Activated CD4-positive, alpha-beta T cell treated with anti-CD3 and anti-CD28 coated beads for 36 hours (primary cell): Measurements from ENCODE around the gene TPK1. TPM values are rescaled to one million over a fixed set of nuclear protein-coding genes. Genes with fewer than 3 reads are reported as not detected.

ENCODE experiments used
- ATAC-seq: fragments of 200-7000 bp; cut with Tn5 transposase; one replicate; pipeline ENCODE4 v1.10.0; 2021; ENCODE audit warnings: mild to moderate bottlenecking, moderate library complexity
- CTCF ChIA-PET: fragments of 350-600 bp; sonication (Branson Sonifier 250); formaldehyde crosslinking; loops from one replicate; lab custom pipeline; 2021; ENCODE audit warnings: antibody characterized with exemption; lab: Charles Lee
- POLR2A ChIA-PET: fragments of 350-600 bp; sonication (Branson Sonifier 250); formaldehyde crosslinking; loops from one replicate; lab custom pipeline; 2021; ENCODE audit warnings: antibody characterized with exemption, inconsistent platforms; lab: Charles Lee
- DNase-seq: peaks from one replicate; pipeline ENCODE4 v3.0.0-alpha.2; 2020
- H3K27ac Mint-ChIP-seq: one replicate; pipeline ENCODE4 v1.8.0; 2021; ENCODE audit warnings: mixed read lengths
- H3K27me3 Mint-ChIP-seq: one replicate; pipeline ENCODE4 v1.8.0; 2021; ENCODE audit warnings: mixed read lengths
- H3K36me3 Mint-ChIP-seq: one replicate; pipeline ENCODE4 v1.8.0; 2021; ENCODE audit warnings: low read depth, mixed read lengths
- H3K4me1 Mint-ChIP-seq: one replicate; pipeline ENCODE4 v1.8.0; 2021; ENCODE audit warnings: mixed read lengths
- H3K4me3 Mint-ChIP-seq: one replicate; pipeline ENCODE4 v1.8.0; 2021; ENCODE audit warnings: mild to moderate bottlenecking, moderate library complexity, mixed read lengths
- H3K9me3 Mint-ChIP-seq: one replicate; pipeline ENCODE4 v1.8.0; 2021; ENCODE audit warnings: low read depth, mixed read lengths
- intact Hi-C, 2 experiments: fragments of 100-400 bp; cut with DNase I in 1 of 2; cut with micrococcal nuclease in 1 of 2; formaldehyde crosslinking; loops; one replicate each; pipeline versions ENCODE4 v1.14.2 to v1.15.1; 2022 to 2024; cut with DNase I, micrococcal nuclease
- total RNA-seq, 2 experiments: library from RNA; stranded (reverse); gene quantifications; one replicate each; pipeline ENCODE4 v1.2.3, GENCODE V29; 2021

TPK1 gene
- total RNA-seq, 2 experiments from 2014 or later = 16.5 to 16.6 TPM

DNA sequence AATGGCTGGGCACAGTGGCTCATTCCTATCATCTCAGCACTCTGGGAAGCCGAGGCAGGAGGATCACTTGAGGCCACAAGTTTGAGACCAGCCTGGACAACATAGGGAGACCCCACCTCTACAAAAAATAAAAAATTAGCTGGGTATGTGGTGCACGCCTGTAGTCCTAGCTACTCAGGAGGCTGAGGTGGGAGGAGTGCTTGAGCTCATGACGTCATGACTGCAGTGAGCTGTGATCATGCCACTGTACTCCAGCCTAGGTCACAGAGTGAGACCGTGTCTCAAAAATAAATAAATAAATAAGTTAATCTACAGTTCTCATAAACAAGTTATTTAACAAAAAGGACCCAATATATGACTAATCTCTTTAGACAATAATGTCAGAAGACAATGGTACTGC, 76.2 kb downstream of the TPK1 start:
- DNase-seq = no peak
- peaks cover 2% of the 10 kb centered on the region for H3K9me3 Mint-ChIP-seq
- no peaks in the 10 kb centered on the region for H3K27me3 Mint-ChIP-seq
- H3K36me3 Mint-ChIP-seq = peaks cover 39% of the 10 kb centered on the region
- CTCF ChIA-PET = no interaction called here
- H3K4me3 Mint-ChIP-seq = no peak overlapping the region
- no peaks in the 10 kb centered on the region for H3K4me1 Mint-ChIP-seq
- ATAC-seq = no peak
- intact Hi-C loops = no loop called here
- no peak overlapping the region for H3K27ac Mint-ChIP-seq
- POLR2A ChIA-PET = no interaction called here

DNA sequence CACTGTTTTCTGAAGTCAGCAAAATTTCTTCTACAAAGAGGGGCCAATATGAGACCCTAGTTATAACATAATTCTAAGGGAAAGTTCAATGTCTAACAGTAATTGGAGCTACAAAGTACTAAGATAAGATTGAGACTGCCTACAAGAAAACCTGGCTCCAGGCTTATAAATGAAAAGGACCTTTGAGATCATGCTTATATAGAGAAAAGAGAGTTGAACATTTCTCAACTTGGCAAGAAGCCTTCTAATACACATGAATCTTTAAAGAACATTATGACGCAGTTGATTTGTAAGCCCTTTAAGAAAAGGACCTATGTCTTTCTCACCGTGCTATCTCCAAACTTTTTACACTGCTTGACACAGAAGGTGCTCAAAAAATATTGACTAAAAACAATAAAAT, 87.9 kb downstream of the TPK1 start:
- DNase-seq = no peak
- no peak for ATAC-seq
- Mint-ChIP-seq H3K9me3 (peaks cover 7% of the 10 kb centered on the region), H3K27ac (no peak overlapping the region), H3K36me3 (no peaks in the 10 kb centered on the region), H3K4me1 (no peaks in the 10 kb centered on the region), H3K27me3 (no peaks in the 10 kb centered on the region), H3K4me3 (no peak overlapping the region)
- ChIA-PET POLR2A (interaction anchor here (0.7 kb wide), 1 partner anchor 247 kb away, joined by 3 read pairs; no protein-coding TSS in a partner anchor), CTCF (interaction anchor here (1.1 to 2.7 kb wide), 2 partner anchors 9 to 108 kb away, joined by 3 to 10 read pairs; no protein-coding TSS in a partner anchor)
- intact Hi-C loops = no loop called here

DNA sequence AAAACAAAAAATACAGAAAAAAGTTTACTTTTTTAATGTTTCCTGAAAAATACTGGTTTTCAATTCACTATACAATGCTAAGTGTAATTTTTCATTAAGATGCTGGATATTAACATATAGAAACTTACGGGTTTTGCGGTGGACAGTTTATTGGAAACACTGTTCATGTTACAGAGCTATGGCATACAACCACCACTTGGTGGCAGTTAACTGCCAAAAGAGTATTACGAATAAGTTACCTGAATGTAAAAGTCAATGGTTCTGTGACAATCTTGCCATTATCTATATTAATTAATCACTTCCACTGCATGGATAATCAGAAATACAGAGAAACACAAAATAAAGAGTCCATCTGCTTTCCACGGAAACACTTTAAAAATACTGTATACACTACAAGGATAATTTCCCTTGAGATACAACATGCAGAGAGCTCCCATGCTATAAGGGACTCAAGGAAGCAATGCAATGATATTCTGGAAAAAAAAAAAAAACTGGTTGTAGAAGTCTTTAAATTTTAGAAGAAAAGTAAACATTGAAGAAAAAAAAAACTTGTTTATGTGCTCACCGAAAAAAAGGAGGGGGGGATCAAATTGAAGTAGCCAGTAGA, 97.0 kb downstream of the TPK1 start:
- ATAC-seq = peak; percentile 66
- Mint-ChIP-seq H3K4me1 (no peaks in the 10 kb centered on the region), H3K27me3 (no peaks in the 10 kb centered on the region), H3K4me3 (no peak overlapping the region), H3K9me3 (no peaks in the 10 kb centered on the region), H3K36me3 (no peaks in the 10 kb centered on the region), H3K27ac (no peak overlapping the region)
- intact Hi-C loops = loop anchor here (1.0 to 5.0 kb wide), 2 partner anchors 96 to 98 kb away; partner anchors contain the start of gene TPK1 (in 1 of the 2)
- CTCF ChIA-PET = interaction anchor here (1.0 to 2.1 kb wide), 13 partner anchors 10 to 184 kb away, joined by 3 to 10 read pairs (median 4); no protein-coding TSS in a partner anchor
- POLR2A ChIA-PET = interaction anchor here (0.6 kb wide), 1 partner anchor 97 kb away, joined by 6 read pairs; the partner anchor contains the start of gene TPK1
- DNase-seq = peak; percentile 11

DNA sequence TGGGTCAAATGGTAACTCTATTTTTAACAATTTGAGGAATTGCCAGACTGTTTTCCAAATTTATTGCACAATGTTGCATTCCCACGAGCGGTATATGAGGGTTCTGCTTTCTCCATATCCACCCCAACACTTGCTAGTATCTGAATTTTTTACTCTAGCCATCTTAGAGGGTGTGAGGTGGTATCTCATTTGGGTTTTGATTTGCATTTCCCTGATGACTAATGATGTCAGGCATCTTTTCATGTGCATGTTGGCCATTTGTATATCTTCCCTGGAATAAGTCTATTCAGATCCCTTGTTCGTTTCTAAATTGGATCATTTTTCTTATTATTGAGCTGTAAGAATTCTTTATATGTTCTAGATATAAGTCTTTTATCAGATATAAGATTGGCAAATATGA, 97.7 kb downstream of the TPK1 start:
- Mint-ChIP-seq H3K4me1 (no peaks in the 10 kb centered on the region), H3K9me3 (no peaks in the 10 kb centered on the region), H3K36me3 (no peaks in the 10 kb centered on the region), H3K4me3 (no peak overlapping the region), H3K27ac (no peak overlapping the region), H3K27me3 (no peaks in the 10 kb centered on the region)
- DNase-seq (no peak), ATAC-seq (no peak)
- POLR2A ChIA-PET = interaction anchor here (0.6 kb wide), 1 partner anchor 98 kb away, joined by 6 read pairs; the partner anchor contains the start of gene TPK1
- CTCF ChIA-PET = interaction anchor here (1.0 to 2.0 kb wide), 12 partner anchors 10 to 183 kb away, joined by 3 to 10 read pairs (median 4); no protein-coding TSS in a partner anchor
- intact Hi-C loops = loop anchor here (1.0 to 5.0 kb wide), 2 partner anchors 97 to 99 kb away; partner anchors contain the start of gene TPK1 (in 1 of the 2)

DNA sequence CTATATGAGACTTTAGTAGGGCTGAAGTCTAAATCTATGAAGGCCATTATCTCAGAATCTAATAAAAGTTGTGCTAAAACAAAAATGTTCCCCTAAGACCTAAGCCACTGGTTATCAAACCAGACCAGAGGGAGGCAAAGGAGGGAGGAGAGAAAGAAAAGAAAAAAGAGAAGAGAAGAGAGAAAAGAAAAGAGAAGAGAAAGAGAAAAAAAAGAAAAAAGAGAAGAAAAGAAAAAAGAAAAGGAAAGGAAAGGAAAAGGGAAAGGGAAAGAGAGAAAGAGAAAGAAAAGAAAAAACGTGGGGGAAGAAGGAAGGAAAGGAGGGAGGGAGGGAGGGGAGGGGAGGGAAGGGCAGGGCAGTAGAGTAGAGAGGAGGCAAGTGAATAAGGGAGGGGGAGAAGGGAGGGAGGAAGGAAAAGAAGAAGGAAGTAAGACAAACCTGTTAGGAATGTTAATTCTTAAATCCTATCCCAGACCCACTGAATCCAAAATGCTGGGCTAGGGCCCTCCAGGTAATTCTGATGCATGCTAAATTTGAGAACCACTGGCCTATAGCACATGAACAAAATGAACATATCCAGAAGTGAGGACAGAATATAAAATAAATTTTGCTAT, 98.9 kb downstream of the TPK1 start:
- Mint-ChIP-seq H3K9me3 (no peaks in the 10 kb centered on the region), H3K4me1 (no peaks in the 10 kb centered on the region), H3K4me3 (no peak overlapping the region), H3K27me3 (no peaks in the 10 kb centered on the region), H3K36me3 (peaks cover 2% of the 10 kb centered on the region), H3K27ac (no peak overlapping the region)
- DNase-seq (no peak), ATAC-seq (no peak)
- CTCF ChIA-PET = interaction anchor here (0.6 to 1.2 kb wide), 3 partner anchors 32 to 152 kb away, joined by 3 to 4 read pairs (median 3); no protein-coding TSS in a partner anchor
- POLR2A ChIA-PET = no interaction called here
- intact Hi-C loops = loop anchor here in 1 of 2 experiments (5.0 kb wide), 1 partner anchor 100 kb away; the partner anchor contains the start of gene TPK1

DNA sequence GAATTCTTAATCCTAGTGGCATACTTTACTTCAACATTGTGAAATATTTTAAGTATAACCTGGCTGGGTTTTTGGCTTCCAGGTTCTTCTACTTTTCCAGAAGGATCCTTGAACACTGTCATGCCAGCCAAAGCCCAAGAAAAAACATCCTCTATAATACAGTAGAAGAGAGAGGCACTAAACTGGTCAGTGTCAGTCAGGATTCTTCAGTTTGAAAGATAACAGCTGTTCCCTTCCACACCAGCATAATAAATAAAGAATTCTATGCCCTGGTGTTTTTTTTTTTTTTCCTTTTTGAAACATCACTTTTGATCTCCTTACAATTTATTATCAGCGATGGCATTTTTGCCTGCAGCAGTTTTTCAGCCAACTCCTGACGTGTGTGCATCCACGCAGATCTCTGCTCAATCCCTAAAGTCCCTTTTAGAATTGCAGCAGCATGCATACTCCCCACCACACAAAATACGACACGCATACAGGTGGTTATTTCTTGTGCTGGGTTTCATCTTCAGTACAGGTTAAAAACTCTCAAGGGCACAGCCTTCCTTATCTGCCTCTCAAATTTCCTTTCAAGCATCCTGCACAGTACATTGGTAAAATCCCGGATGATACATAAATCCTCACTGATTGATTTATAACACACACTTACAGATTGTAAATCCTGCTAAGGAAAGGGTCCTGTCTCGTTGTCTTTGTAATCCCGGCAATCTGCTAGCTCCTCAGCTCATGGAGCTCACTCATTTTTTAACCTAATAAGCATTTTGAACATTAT, 100.2 kb downstream of the TPK1 start:
- intact Hi-C loops = loop anchor here in 1 of 2 experiments (5.0 kb wide), 1 partner anchor 102 kb away; the partner anchor contains the start of gene TPK1
- Mint-ChIP-seq H3K27ac (no peak overlapping the region), H3K36me3 (peaks cover 2% of the 10 kb centered on the region), H3K4me3 (no peak overlapping the region), H3K27me3 (no peaks in the 10 kb centered on the region), H3K9me3 (no peaks in the 10 kb centered on the region), H3K4me1 (no peaks in the 10 kb centered on the region)
- ATAC-seq (no peak), DNase-seq (no peak)
- ChIA-PET CTCF (interaction anchor here (1.2 to 1.6 kb wide), 2 partner anchors 49 to 110 kb away, joined by 3 read pairs; no protein-coding TSS in a partner anchor), POLR2A (no interaction called here)

DNA sequence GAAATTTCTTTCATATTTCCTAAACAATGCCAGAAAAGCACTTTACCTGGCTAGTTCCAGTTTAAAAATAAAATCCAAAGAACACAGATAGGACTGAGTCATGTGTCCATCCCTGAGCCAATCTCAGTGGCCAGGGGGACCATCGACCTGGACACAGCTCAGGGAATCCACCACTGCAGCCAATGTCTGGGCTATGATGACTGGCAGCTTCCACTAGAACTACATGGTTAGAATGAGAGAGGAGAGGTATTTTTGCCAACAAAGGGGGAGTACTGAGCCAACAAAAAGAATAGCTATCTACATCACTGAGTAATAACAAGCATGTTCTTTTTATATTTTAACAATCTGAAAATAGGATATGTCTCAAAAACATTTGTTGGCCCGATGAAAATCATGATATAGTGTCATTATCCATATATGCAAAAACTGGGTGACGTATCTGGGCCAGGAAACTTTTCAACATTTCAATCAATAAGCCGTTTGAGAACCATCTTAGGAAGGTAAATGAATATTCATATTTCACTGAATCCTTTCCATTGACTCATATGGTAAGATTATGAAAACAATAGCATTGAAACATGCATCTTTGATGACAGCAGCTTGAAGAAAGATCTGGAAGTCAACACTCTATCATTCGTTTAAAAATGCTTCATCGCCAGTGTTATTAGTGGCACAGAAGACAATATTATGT, 104.0 kb downstream of the TPK1 start:
- CTCF ChIA-PET = interaction anchor here (1.0 kb wide), 1 partner anchor 23 kb away, joined by 4 read pairs; no protein-coding TSS in a partner anchor
- Mint-ChIP-seq H3K27ac (no peak overlapping the region), H3K27me3 (no peaks in the 10 kb centered on the region), H3K4me1 (no peaks in the 10 kb centered on the region), H3K9me3 (no peaks in the 10 kb centered on the region), H3K4me3 (no peak overlapping the region), H3K36me3 (peaks cover 4% of the 10 kb centered on the region)
- intact Hi-C loops = loop anchor here in 1 of 2 experiments (1.0 kb wide), 1 partner anchor 140 kb away; no protein-coding TSS in a partner anchor
- POLR2A ChIA-PET = no interaction called here
- no peak for ATAC-seq
- no peak for DNase-seq

DNA sequence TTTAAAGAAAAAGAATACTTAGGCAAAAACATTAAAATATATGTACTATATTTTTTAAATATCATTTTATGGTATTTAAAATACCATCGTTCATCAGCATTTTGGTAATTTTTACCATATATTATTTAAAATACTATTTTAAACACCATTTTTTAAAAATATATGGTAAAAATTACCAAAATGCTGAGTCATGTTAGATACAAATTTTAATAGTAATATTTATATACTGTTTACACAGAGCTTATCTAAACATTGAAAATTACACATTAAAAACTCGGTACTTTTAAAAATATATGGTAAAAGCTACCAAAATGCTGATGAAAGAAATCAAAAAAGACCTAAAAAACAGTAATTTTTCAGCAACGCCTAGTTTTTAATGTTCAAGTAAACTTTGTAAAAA, 105.6 kb downstream of the TPK1 start:
- H3K36me3 Mint-ChIP-seq = peaks cover 4% of the 10 kb centered on the region

DNA sequence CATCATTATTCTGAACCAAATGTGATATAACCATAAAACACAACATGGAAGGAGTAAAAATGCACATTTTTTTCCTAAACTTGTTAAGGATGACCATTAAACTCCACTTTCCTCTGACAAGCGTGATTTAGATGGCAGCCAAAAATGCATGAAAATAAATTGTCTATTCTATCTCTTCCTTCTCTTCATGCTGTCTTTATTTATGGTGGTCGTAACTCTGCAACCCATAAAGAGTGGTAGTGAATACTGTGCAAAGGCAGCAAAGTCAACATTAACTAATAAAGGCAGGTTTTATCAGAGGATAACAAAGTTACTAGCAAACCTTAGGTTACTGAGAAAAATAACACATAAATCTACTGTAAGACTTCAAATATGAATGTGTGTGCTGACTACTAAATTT, 106.6 kb downstream of the TPK1 start:
- H3K27me3 Mint-ChIP-seq = no peaks in the 10 kb centered on the region
- ATAC-seq (no peak), DNase-seq (no peak)
- H3K4me3 Mint-ChIP-seq = no peak overlapping the region
- no peaks in the 10 kb centered on the region for H3K4me1 Mint-ChIP-seq
- peaks cover 4% of the 10 kb centered on the region for H3K36me3 Mint-ChIP-seq
- H3K27ac Mint-ChIP-seq = no peak overlapping the region
- intact Hi-C loops = no loop called here
- no peaks in the 10 kb centered on the region for H3K9me3 Mint-ChIP-seq
- POLR2A ChIA-PET = no interaction called here
- CTCF ChIA-PET = interaction anchor here (1.0 kb wide), 1 partner anchor 11 kb away, joined by 3 read pairs; no protein-coding TSS in a partner anchor

More for the DNA sequence above, 105.6 kb downstream of the TPK1 start:
- intact Hi-C loops = no loop called here
- no peaks in the 10 kb centered on the region for H3K4me1 Mint-ChIP-seq
- no peak overlapping the region for H3K4me3 Mint-ChIP-seq
- no peaks in the 10 kb centered on the region for H3K9me3 Mint-ChIP-seq
- ChIA-PET POLR2A (no interaction called here), CTCF (no interaction called here)
- ATAC-seq = no peak
- H3K27me3 Mint-ChIP-seq = no peaks in the 10 kb centered on the region
- no peak for DNase-seq
- H3K27ac Mint-ChIP-seq = no peak overlapping the region

DNA sequence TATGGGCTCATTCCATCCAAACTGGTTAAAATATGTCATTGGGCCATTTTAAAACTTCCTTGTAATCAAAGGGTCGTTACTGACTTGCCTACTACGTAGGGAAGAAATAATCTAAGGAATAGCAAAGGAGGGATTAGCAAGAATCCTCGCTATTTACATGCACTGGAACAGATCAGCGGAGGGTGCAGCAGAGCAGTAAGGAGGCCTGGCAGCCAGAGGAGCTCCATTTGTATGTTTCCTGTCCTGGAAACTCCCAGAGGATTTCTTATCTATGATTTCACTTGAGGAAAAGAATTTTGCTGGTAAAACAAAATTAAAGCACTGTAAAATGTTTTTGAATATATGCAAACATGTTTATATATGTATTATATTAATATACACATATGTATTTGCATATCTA, 107.3 kb downstream of the TPK1 start:
- peaks cover 4% of the 10 kb centered on the region for H3K36me3 Mint-ChIP-seq
- ChIA-PET CTCF (interaction anchor here (0.6 to 1.0 kb wide), 4 partner anchors 10 to 323 kb away, joined by 3 to 5 read pairs (median 3); no protein-coding TSS in a partner anchor), POLR2A (no interaction called here)
- H3K27ac Mint-ChIP-seq = no peak overlapping the region
- no peaks in the 10 kb centered on the region for H3K4me1 Mint-ChIP-seq
- no peak for ATAC-seq
- DNase-seq = no peak
- intact Hi-C loops = no loop called here
- H3K9me3 Mint-ChIP-seq = no peaks in the 10 kb centered on the region
- no peak overlapping the region for H3K4me3 Mint-ChIP-seq
- no peaks in the 10 kb centered on the region for H3K27me3 Mint-ChIP-seq
